ENCODE data around the gene VSTM4.

VSTM4 gene

GRCh38 chr10:49094646-49095045 is 20.7 kb downstream of the VSTM4 start:
- no peak overlapping the region for H3K4me3 ChIP-seq (ENCODE audit: low read length)
- TF ChIP-seq CTCF (conservative IDR thresholded peaks at IDR 0.05; ENCODE audit: low read length) = no peak
- DNase-seq (ENCODE audit: low read depth) = no peak

DNA sequence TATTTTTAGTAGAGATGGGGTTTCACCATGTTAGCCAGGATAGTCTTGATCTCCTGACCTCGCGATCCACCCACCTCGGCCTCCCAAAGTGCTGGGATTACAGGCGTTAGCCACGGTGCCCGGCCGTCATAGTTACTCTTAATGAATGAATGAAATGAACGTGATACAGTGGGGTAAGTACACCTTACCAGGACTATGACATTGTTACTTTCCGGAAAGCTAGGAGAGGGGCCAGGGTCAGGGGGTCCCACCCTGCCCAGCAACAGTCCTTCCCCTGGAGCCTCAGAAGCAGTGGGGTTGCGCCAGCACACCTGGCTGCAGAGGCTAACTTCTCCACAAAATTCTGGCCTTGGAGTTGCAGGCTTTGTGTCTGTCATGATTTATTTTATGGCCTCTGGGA is 21.4 kb downstream of the VSTM4 start:
- no peak overlapping the region for H3K4me3 ChIP-seq (ENCODE audit: low read length)

GRCh38 chr10:49092477-49092876 is 22.8 kb downstream of the VSTM4 start:
- no peak for TF ChIP-seq CTCF (conservative IDR thresholded peaks at IDR 0.05; ENCODE audit: low read length)

More for the DNA sequence above, 21.4 kb downstream of the VSTM4 start:
- no peak for DNase-seq (ENCODE audit: low read depth)
- no peak for TF ChIP-seq CTCF (conservative IDR thresholded peaks at IDR 0.05; ENCODE audit: low read length)

DNA sequence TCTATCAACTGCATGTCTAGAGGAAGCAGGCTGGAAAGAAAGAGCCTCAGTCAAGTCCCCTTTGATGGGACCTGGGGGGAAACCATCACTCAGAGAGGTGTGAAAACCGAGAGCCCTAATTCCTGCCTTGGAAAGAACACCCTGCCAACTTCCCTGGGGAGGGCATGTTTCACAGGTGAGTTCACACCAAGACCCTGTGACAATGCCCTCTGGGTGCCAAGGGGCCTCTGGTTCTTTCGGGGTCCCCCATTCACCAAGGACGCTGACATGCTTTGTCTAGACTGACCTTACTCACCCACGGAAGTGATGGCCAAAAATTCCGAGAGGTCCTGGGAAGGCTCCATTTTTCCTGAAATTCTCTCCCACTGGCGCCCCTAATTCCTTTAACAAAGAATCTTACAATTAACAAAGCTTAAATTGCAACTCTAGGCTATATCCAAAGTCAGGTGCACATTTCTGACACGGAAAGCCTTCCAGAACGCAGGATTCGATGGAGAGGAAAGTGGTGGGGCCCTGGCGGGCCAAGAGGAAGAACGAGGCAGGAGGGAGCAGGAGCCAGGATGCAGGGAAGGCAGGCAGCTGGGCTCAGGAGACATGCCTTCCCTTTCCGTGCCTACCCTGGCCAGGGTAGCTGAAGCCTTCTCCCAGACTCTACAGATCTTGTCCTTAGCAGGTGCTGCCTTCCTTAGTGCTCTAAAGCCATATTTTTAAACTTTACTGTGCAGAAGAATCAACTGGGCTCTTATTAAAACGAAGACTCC is 23.7 kb downstream of the VSTM4 start:
- no peak for TF ChIP-seq CTCF (conservative IDR thresholded peaks at IDR 0.05; ENCODE audit: low read length)
- no peak for DNase-seq (ENCODE audit: low read depth)
- H3K4me3 ChIP-seq (ENCODE audit: low read length) = no peak overlapping the region

More at GRCh38 chr10:49092477-49092876, 22.8 kb downstream of the VSTM4 start:
- DNase-seq (ENCODE audit: low read depth) = no peak
- no peak overlapping the region for H3K4me3 ChIP-seq (ENCODE audit: low read length)

GRCh38 chr10:49090696-49091380 is 24.5 kb downstream of the VSTM4 start:
- DNase-seq (ENCODE audit: low read depth) = no peak
- no peak for TF ChIP-seq CTCF (conservative IDR thresholded peaks at IDR 0.05; ENCODE audit: low read length)
- H3K4me3 ChIP-seq (ENCODE audit: low read length) = no peak overlapping the region

DNA sequence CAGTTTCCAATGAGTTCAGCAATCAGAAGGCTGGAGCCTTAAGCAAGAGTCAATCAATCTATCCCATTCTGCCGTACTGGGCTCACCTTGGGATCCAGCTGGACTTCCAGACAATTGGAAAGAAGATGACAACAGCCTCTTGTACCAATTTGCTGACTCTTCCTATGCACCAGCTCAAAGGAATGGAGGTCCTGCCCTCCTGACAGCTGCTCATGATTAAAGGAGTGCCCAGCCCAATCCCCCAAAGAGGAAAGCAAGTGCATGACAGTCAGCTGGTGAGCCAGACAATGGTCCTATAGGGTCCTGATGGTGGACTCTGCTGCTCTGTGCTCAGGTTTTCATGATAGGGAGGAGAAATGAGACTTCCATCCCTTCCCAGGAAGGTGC is 25.1 kb downstream of the VSTM4 start:
- no peak for DNase-seq (ENCODE audit: low read depth)
- TF ChIP-seq CTCF (conservative IDR thresholded peaks at IDR 0.05; ENCODE audit: low read length) = no peak
- no peak overlapping the region for H3K4me3 ChIP-seq (ENCODE audit: low read length)
